Stimulated activated CD4-positive, alpha-beta T cell treated with anti-CD3 and anti-CD28 coated beads, TNF-alpha, amount 100 ng/mL, for 24 hours (primary cell): ENCODE results near the gene IVNS1ABP.
A peak's percentile ranks its signal among the peaks of the same experiment; 100 is the strongest.
"Not testable (repeated sequence)": the region's sequence is repeated elsewhere in the genome, so short reads cannot be mapped to it uniquely, and the experiment has no call there.

Experiments
- DNase-seq, 3 experiments: peaks; one replicate each; pipeline ENCODE4 v3.0.0-alpha.2; 2020; ENCODE audit warnings: low read depth in 3 of 3

Gene IVNS1ABP

GRCh38 chr1:185317034-185317885, at the start of gene IVNS1ABP:
TSS of gene IVNS1ABP (minus strand) at chr1:185317243. CDS start at chr1:185309493, 7,750 bp downstream.
- DNase-seq: peak; percentile 89 to 93 (median 90)

GRCh38 chr1:185365951-185366350, 48.9 kb upstream of the IVNS1ABP start:
- no peak for DNase-seq

GRCh38 chr1:185364528-185364927, 47.5 kb upstream of the IVNS1ABP start:
- DNase-seq: not testable (repeated sequence)

- DNase-seq: no peak
Observed at GRCh38 chr1:185363205-185363604, 46.2 kb upstream of the IVNS1ABP start.

- no peak for DNase-seq
Observed at GRCh38 chr1:185360714-185361113, 43.7 kb upstream of the IVNS1ABP start.

- DNase-seq: no peak
Observed at GRCh38 chr1:185358957-185359356, 41.9 kb upstream of the IVNS1ABP start.

GRCh38 chr1:185355947-185356346, 38.9 kb upstream of the IVNS1ABP start:
- no peak for DNase-seq

GRCh38 chr1:185353124-185353523, 36.1 kb upstream of the IVNS1ABP start:
- no peak for DNase-seq

- DNase-seq: no peak
Observed at GRCh38 chr1:185351734-185352466, 34.9 kb upstream of the IVNS1ABP start.

GRCh38 chr1:185350027-185350442, 33.0 kb upstream of the IVNS1ABP start:
- DNase-seq: no peak

- no peak for DNase-seq
Observed at GRCh38 chr1:185349556-185349955, 32.5 kb upstream of the IVNS1ABP start.

- no peak for DNase-seq
Observed at GRCh38 chr1:185348985-185349384, 31.9 kb upstream of the IVNS1ABP start.

- no peak for DNase-seq
Observed at GRCh38 chr1:185348296-185348695, 31.3 kb upstream of the IVNS1ABP start.

GRCh38 chr1:185345913-185346720, 29.1 kb upstream of the IVNS1ABP start:
- DNase-seq: no peak

GRCh38 chr1:185343306-185343705, 26.3 kb upstream of the IVNS1ABP start:
- DNase-seq: no peak

GRCh38 chr1:185342672-185343259, 25.7 kb upstream of the IVNS1ABP start:
- DNase-seq: no peak

GRCh38 chr1:185342017-185342416, 25.0 kb upstream of the IVNS1ABP start:
- no peak for DNase-seq

- DNase-seq: no peak
Observed at GRCh38 chr1:185341196-185341781, 24.2 kb upstream of the IVNS1ABP start.

GRCh38 chr1:185338719-185339622, 21.9 kb upstream of the IVNS1ABP start:
- peak in 1 of 3 experiments; percentile 18 for DNase-seq

GRCh38 chr1:185337246-185337645, 20.2 kb upstream of the IVNS1ABP start:
- DNase-seq: no peak
